Measurements from ENCODE around the gene RCSD1.

DNA sequence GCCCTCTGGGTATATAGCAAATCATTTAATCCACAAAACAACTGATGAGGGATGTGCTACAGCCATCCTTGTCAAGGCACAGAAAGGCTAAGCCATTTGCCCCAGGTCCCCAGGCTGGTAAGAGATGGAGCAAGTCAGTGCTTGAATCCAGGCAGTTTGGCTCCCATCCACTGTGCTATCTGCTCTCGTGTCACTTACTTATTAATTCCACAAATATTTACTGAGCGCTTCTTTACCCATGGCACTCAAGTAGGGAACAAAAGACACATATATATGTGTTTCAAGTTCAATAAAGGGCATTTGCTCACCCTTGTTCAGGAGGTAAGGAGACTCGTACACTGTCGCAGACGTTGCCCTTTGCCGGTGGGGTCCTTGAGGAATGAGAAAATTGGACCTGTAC is 53.2 kb downstream of the RCSD1 start:
- TF ChIP-seq, protein P1, sequence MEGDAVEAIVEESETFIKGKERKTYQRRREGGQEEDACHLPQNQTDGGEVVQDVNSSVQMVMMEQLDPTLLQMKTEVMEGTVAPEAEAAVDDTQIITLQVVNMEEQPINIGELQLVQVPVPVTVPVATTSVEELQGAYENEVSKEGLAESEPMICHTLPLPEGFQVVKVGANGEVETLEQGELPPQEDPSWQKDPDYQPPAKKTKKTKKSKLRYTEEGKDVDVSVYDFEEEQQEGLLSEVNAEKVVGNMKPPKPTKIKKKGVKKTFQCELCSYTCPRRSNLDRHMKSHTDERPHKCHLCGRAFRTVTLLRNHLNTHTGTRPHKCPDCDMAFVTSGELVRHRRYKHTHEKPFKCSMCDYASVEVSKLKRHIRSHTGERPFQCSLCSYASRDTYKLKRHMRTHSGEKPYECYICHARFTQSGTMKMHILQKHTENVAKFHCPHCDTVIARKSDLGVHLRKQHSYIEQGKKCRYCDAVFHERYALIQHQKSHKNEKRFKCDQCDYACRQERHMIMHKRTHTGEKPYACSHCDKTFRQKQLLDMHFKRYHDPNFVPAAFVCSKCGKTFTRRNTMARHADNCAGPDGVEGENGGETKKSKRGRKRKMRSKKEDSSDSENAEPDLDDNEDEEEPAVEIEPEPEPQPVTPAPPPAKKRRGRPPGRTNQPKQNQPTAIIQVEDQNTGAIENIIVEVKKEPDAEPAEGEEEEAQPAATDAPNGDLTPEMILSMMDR (IDR thresholded peaks at IDR 0.05), result no peak
- TF ChIP-seq POLR2A (IDR thresholded peaks at IDR 0.05), result no peak
